Hematopoietic multipotent progenitor cell treated with erythropoietin and hydrocortisone succinate and interleukin-3 and kit ligand, for 15 days (in vitro differentiated cells): ENCODE data around the gene CNKSR3.

Source experiments
- DNase-seq: peaks from one replicate; pipeline ENCODE4 v3.0.0-alpha.2; 2015; ENCODE audit warnings: low spot score

CNKSR3 gene

DNA sequence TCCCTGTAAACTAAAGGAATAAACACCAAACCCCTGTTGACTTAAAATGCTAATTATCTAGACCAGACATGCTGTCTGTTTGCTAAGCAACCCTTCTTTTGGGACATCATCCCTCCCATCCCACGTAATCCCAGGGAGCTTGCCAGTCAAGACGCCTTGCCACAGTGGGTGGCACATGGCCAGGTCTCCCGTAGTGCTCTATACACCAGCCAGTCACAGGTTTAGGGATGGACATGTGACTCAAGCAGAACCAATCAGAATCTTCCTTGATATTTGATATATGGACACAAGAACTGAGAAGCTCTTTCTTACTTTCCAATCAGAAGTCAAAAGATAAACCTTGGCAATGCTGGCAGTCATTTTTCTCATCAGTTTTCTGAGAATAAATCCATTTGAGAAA lies 60.0 kb downstream of the CNKSR3 start:
- no peak for DNase-seq

DNA sequence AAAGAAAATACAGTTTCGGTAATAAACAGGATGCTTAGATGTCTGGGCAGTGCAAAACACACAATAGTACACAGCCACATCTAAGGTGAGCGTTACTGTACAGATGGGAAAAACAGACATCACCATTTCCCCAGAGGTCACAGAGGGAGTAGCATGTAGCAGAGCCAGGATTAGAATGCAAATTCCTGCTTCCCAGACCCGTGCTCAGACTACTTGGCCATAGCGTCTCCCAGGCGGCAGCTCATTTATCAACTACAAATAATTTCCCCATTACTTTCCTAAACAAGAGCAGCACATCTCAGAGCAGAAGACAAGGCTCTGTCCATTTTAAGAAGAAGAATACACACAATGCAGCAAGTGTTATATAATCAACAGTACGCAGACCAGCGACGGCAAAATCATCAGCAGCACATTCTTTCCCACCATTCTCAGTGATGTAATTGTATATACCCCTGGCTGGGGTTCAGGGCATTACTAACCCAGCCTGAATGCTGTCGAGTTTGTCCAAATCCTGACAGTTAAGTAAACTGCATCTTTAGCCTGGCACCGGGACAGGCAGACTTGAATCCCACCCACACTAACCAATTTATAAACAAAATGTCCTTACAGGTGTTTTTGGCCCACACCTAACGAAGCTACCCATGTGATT lies 61.9 kb downstream of the CNKSR3 start:
- no peak for DNase-seq

DNA sequence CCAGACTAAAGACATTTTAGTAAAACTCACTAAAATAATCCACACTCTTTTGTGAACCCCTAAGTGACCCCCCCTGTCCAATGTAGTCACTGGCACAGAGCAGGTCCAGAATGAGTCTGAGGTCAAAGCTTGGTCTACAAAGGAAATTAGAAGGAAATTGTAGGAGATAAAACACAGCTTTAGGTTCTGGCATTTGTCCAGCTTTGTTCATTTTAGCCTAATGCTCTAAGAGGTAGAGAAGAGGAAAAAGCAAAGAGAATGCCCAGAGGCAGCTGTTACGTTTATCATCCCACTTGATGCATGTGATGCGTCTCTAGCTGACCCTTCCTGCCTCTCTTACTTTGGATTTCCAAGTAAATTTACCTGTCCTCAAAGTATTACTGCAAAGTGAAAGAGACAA lies 62.5 kb downstream of the CNKSR3 start:
- DNase-seq, result no peak

DNA sequence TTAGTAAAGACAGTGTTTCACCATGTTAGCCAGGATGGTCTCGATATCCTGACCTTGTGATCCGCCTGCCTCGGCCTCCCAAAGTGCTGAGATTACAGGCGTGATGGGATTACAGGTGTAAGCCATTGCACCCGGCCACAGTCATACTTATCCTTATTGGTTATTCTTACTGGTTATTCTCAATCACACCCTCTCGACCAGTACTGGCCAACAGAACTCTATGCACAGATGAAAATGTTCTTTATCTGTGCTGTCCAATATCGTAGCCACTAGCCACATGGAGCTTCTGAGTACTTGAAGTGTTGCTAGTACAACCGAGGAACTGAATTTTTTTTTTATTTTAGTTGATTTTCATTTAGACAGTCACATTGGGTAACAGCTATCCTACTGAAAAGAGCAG lies 63.5 kb downstream of the CNKSR3 start:
- DNase-seq, result no peak

DNA sequence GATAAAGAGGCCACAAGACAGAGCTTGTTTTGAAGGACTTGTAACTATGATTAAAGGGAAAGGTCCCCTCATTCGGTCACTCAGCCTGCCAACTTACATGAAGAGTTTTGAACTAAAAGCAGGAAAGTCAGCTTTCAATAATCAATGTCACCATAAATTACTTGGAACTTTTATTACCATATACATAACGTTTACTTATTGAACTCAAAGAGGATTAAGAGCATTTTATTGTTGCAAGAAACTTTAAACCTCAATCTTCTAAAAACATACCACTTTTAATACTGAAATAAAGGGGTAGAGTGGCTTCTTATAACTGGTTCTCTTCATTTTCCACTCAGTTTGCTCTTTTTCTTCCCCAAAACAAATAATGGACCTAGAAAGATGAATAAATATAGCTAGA lies 65.1 kb downstream of the CNKSR3 start:
- DNase-seq, result no peak

DNA sequence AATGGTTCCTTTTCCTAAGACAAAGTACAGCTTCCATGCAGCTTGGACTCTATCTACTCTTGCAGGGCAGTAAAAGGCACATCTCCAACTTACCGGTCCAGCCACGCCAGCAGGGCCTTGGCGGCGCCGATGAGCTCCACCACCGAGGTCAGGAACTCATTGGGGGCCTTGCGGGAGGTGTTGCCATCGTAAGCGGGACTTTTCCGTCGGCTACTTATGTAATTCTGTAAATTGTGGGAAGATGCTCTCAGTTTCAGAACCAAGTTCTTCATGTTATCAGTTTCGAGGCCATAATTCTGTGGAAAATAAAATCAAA lies 68.5 kb downstream of the CNKSR3 start:
- DNase-seq, result no peak

DNA sequence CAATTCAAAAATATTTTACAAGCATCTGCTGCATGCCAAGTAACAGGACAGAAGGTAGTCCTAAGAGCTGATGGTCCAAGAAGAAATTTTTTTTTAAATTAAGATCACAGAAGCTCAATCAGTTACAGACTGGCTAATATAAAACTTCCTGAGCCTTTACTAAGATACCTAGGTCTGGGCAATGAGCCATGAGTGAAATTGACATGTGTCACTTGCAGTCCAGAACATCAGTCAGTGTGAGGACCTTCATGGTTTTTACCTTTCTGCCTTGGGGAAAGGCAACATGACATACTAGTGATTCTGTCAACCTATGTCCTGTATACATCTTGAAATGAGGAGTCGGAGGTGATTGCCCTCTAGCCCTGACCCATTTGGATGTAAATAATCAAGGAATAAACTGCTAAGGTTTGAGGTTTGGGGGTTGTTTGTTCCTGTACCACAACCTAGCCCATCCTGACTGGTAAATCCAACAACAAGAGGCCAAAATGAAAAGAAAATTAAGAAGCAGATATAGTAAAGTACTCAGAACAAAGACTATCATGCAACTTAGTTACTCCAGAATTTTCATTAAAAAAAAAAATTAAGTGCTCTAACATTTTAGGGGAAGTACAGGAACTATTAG lies 70.0 kb downstream of the CNKSR3 start:
- no peak for DNase-seq

DNA sequence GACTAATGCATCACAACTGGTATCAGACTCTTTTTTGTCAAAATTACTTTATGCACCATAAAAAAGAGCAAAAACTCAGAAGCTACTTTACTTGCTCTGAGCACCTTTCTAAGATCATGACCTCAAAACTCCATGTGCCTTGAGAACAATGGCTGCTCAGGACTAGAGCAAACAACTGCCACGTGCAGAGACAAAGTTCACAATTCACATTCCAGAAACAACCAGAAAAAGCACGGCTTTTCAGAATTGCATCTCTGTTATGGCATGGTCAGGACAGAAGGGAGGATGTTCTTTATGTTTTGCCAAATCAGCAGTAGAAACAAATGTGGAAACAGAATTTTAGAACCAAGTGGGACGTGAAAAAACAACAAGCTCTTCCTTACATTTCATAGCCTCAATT lies 70.5 kb downstream of the CNKSR3 start:
- no peak for DNase-seq

DNA sequence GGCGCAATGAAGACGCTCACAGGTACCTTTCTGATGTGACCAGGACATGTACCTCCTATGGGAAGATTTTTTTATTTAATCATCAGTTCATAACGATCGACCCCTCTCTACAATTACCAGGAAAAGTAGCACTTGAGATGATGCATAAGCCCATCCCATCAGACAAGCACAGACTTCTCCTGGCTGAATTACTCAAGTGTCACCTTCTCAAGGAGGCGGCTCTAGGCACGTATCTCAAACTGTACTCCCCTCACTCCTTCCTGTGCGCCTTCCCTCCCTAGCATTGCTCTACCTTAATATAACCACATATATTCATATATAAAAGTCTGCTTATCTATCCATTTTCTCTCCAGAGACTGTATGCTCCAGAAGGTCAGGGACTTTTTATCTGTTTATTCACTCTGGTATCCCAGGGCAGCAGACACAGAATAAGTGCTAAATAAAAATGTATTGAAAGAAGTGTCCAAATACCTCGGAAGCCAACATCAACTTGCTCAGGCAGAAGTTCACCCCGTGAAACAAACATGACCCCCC lies 71.5 kb downstream of the CNKSR3 start:
- no peak for DNase-seq

DNA sequence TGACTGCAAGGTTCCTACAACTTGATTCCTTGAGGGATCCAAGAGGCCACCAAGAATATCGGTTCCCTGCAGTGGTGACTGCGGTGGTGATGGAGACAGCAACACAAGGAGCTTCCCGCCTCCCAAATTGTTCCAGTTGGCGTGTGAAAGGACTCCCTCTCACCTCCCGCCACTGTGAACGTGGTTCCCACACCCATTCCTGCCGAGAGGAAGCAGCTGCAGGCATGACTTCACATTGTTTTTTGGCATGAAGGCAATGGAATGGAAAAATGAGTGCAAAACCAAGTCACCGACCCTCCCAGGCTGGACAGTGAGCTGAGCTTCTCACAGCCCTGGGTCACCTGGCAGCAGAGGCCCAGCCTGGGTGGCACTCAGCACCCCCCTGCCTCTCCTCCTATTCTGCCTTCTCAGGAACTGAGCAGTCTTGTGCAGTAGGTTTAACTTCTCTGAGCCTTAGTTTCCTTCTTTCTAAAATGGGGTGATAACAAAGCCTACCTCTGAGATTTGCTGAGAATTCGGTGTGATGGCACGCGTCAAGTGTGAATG lies 75.0 kb downstream of the CNKSR3 start:
- no peak for DNase-seq

DNA sequence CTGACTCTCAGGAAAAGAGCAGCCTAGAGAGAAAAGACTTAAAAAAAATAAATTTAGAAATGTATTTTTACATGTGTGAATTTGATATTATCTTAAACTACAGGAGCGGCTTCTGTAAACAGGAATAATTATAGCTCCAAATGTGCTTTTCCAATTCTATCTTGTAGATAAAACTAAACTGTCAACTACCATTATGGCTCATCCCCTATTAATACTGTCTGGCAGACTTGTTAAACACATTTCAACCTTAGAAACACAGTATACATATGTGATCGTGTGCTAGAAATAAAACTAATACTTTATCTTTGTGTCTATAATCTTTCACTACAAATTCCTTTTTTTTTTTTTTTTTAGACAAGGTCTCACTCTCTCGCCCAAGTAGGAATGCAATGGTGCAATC lies 75.8 kb downstream of the CNKSR3 start:
- DNase-seq, result no peak

DNA sequence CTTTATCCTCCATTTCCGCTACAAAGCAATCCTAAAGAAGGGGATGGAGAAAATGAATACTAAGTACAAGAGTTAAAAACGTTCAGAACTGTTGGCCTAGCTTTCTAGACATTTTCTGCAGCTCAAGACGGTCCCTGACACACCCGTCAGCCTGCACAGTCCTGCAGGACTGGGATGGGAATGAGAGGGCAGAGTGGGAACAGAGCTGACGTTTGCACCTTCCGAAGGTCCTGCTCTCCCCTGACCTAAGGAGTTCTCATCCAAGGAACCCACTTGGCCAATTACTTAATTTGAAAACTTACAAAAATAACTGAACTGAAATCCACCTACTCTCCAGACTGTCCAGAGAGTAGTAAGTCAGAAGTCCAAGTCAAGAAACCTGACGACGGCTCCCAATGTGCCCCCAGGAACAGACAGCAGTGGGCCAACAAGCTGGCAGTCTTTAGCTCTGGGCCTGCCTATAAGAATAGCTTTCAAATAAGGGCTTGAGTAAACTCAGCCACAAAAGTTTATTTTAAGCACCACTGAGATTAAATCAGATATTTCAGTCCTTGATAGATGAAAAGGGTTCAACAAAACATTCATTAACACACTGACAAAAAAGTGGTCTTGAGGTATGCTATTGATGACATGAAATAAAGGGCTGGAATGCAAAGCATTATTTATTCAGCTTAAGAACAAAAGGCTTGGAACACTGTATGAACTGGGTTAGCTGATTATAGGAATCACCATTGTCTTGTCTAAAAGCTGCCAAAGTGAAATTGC lies 76.8 kb downstream of the CNKSR3 start:
- no peak for DNase-seq

DNA sequence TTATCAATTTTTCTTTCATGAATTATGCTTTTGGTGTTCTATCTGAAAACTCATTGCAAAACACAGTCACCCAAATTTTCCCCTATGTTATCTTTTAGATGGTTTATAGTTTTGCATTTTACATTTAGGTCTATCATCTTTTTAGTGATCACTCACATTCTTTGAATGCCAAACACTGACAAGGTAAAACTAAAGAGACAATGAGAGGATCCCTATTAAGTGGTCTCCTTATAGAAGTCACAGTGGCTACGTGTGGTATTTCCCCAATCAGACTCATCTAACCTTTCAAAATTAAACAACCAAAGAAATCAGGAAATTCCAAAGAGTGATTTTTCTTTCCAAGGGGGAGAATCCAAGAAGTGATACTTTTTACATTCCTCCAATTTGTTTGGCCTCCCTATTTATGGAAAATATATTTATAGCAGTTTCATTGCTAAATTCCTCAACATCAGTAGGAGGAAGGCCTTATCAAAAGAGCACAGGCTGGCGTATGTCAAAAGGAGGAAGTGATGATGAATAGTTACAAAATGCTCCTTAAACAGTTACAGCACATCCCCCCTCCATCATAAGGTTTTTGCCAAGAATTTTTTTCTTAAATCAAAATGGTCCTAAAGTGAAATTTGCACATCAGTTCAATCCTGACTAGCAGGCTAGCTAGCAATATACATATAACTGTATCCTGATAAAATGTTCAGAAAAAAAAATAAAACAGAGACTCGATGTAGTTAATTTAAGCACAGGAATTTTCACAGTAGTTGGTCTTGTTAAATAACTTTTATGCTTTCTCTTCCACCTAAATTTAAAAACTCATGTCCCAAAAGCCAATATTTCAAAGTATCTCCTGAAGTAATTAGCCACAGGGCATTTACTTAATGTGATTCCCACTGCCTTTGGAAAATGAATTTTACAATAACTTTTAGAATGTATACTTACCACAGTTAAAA lies 77.7 kb downstream of the CNKSR3 start:
- no peak for DNase-seq

DNA sequence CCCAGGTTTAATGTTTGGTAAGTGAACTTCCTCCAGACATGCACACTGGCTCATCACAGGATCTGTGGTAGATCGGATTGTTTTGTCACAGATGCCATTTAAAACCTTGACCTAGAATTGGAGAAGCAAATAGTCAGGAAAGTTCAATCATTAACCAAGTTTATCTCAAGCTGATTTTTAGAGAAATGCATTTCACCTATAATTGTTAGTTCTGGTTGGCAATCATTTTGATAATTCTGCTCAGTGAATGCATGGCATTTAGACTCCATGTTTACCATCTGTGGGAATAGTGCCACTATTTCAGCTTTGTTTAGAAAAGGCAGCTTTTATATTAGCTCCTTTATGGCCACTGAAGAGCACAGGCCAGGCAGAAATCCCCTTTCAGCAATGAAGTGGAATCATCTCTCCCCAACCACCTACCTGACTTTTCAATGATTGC lies 80.0 kb downstream of the CNKSR3 start:
- DNase-seq, result no peak

DNA sequence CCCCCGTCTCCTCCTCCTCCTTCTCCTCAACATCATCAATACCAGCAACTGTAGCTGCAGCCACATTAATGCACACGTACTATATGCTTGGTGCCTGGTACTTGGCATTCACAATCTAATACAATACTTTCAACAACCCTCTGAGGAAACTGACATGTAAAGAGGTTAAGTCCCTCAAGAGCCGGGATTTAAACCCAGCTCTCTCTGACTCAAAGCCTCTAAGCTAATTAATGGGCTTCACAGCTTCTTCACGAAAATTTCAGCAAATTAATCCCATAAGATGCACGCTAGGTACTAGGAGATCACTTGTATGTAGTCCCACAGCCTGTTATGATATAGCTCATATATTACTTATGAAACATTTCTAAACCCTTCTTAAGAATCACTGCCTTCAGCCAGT lies 80.8 kb downstream of the CNKSR3 start:
- DNase-seq, result no peak

DNA sequence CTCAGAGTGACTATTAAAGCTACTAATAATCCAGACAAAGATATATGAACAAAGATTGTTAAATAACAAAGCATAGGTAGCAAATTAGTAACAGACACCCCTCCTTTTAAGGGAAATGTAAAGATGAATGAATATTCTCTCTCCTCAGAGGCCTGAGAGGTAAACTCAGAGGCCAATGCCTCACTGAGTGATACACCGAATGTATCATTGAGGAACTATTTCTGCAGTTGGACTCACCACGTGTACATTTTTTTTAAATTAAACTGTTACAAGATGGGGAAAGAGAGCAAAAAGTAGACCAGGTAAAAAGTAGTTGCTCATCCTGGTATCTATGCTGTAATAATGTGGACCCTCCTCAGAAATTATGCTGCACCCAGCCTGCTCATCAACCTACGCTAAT lies 81.6 kb downstream of the CNKSR3 start:
- no peak for DNase-seq

DNA sequence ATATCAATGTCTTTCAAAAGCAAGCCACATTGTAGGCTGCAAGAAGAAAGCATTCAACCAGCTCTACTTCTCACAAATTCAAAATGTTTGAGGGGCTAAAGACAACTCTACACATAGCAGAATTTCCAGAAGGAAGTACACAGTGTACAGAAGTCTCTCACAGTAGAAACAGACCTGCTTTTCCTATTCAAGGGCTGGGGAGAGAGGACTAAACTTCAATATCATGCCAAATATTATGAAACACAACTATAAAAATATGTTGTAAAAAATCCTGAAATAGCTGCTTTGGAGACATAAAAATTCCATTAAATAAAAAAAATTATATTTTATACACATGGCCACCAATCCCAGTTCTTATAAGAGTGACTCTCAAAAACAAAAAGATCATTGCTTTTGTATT lies 83.0 kb downstream of the CNKSR3 start:
- DNase-seq, result no peak

DNA sequence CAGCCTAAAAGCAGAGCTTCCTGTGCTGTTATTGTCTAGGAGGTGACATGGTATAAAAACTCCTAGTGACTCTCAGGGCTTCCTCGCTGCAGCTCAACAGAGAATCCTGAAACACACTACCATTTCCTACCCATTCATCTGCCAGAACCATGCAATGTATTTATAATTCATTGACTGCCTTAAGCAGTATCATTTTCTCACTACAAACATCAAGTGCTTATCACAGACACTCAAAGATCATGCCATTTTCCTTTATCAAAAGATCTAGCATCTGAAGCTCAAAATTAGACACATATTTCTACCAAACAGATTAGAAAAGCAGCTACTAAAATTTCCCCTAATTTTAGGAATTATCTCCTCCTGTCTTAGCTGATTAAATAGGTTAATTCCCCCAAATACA lies 83.5 kb downstream of the CNKSR3 start:
- DNase-seq, result no peak

DNA sequence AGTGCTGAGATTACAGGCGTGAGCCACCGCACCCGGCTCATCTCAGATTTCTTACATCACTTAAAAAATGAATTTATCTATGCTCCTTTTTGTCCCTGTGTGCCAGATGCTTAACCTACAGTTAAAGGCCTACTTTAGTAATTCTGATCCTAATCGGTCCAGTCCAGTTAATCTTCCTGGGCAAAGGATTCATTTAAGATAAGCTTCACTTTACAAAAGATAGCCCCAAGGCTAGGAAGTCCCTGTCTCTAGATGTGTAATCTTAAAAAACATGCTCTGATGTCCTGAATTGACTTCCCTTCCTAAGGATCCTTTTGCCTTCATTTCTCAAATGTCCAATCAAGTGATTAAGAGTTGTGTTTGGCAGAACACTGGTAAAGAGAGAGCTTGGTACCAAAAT lies 85.5 kb downstream of the CNKSR3 start:
- DNase-seq, result no peak

DNA sequence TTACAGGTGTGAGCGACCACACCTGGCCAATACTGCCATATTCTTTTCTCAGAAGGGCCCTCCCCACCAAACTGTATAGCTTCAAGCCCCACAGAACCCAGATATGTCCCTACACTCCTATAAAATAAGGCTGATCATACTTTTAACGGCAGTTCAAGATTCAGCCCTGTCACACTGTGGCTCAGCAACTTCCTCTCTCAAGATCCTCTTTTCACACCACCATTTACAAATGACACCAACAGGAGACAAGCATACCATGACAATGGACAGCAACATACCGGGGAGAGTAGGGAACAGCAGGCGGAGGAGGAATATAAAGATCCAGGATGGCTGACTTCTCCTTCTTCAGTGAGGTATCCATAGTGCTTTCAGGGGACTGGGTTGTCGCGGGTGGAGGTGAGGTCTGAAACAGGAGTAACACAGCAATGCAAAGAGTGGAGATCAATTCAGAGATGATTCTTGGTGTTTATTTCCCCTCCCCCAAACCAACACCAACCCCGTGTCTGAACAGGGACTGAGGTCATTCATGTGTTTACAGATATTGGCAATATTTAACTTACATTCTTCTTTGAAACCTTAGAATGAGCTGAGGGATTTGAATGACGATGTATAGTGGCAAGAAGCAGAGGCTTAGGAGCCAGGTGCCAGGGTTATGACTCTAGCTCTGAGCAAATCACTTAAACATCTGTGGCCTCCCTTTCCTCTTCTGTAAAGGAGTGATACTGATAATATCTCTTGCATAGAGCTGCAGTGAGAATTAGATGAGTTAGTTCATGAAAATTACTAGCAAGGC lies 96.3 kb downstream of the CNKSR3 start:
- DNase-seq, result no peak
